ENCODE measurements around the gene TMEM38A. TPM values are rescaled to one million over a fixed set of nuclear protein-coding genes. Genes with fewer than 3 reads are reported as not detected.

Gene TMEM38A
- total and polyA plus RNA-seq, 9 of the 15 experiments (the other 6 are each of a cell fraction or from before 2014, with no cell fraction given), result 0.35 to 2.1 (median 1.2) TPM

GRCh38 chr19:16714702-16715287 lies 53.9 kb downstream of the TMEM38A start (continued):
- peak; percentile 56; the same call in 1 of the 2 replicates for TF ChIP-seq REST (IDR thresholded peaks at IDR 0.05; ENCODE audit: borderline replicate concordance)
- TF ChIP-seq REST (CRISPR knock-in tag; IDR thresholded peaks at IDR 0.05; ENCODE audit: low read depth), result no peak
- peak; percentile 39; the same call in 1 of the 2 replicates for TF ChIP-seq ZNF384 (IDR thresholded peaks at IDR 0.05; ENCODE audit: low read depth, low read length)
- TF ChIP-seq DIDO1 (tag; IDR thresholded peaks at IDR 0.05; ENCODE audit: low read depth), result no peak
- TF ChIP-seq SIRT6 (IDR thresholded peaks at IDR 0.05; ENCODE audit: low read depth, low read length), result no peak
- no peak for TF ChIP-seq POLR2AphosphoS2 (IDR thresholded peaks at IDR 0.05; ENCODE audit: low read length)
- TF ChIP-seq KDM1A (IDR thresholded peaks at IDR 0.05), result no peak
- no peak for TF ChIP-seq ZKSCAN3 (CRISPR knock-in tag; IDR thresholded peaks at IDR 0.05)
- TF ChIP-seq SIN3A (IDR thresholded peaks at IDR 0.05; ENCODE audit: borderline replicate concordance in 2 of 2, control insufficient read depth in 1 of 2, low read depth in 2 of 2, low read length in 2 of 2), result no peak
- TF ChIP-seq ZBTB11 (CRISPR knock-in tag; IDR thresholded peaks at IDR 0.05), result no peak
- TF ChIP-seq, protein P1, sequence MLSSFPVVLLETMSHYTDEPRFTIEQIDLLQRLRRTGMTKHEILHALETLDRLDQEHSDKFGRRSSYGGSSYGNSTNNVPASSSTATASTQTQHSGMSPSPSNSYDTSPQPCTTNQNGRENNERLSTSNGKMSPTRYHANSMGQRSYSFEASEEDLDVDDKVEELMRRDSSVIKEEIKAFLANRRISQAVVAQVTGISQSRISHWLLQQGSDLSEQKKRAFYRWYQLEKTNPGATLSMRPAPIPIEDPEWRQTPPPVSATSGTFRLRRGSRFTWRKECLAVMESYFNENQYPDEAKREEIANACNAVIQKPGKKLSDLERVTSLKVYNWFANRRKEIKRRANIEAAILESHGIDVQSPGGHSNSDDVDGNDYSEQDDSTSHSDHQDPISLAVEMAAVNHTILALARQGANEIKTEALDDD (IDR thresholded peaks at IDR 0.05), result no peak
- TF ChIP-seq STAG1 (CRISPR knock-in tag; IDR thresholded peaks at IDR 0.05; ENCODE audit: borderline replicate concordance), result peak; percentile 77; the same call in 1 of the 2 replicates
- TF ChIP-seq MEF2A (IDR thresholded peaks at IDR 0.05; ENCODE audit: control insufficient read depth, low read depth, low read length), result no peak
- no peak for TF ChIP-seq ZNF324 (CRISPR knock-in tag; IDR thresholded peaks at IDR 0.05)
